ENCODE results near the gene BMPER.

The BMPER gene

DNA sequence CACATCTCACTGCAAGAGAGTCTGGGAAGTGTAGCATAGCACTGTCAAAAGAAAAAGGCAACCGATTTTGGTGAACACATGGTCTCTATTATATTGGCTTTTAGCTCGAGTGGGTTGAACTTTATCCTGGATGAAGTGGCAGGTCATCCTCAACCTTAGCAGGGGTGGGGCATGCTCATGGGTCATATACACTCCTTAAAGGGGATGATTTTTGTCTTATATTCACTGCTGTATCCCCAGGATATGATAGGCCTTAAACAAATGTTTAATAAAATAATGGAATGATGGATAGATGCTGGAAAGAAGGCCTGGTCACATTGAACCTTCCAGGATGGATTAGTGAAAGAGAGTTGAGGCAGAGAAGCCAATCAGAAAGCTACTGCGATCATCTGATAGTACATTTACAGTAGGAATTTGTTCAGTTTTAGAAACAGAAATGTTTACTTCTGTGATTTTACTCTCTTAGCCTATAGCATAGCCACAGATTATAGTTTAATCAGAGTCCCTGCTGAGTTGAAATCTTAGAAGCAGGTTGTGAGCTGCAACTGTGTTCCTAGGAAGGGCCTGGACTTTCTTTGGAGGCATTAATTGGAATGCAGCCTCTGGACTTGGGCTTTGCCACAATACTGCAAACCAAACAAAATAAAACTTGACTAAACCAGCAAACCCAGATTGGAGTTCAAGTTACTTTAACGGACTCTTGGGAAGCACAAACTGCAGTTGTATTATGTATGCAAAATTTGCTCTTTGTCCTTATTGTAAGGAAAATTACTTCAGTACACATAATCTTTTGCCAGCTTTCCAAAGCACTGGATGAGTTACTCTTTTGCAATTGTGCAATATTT lies 138.3 kb downstream of the BMPER start:
- no peak for DNase-seq (ENCODE audit: low read depth, low spot score)
- TF ChIP-seq, protein P1, sequence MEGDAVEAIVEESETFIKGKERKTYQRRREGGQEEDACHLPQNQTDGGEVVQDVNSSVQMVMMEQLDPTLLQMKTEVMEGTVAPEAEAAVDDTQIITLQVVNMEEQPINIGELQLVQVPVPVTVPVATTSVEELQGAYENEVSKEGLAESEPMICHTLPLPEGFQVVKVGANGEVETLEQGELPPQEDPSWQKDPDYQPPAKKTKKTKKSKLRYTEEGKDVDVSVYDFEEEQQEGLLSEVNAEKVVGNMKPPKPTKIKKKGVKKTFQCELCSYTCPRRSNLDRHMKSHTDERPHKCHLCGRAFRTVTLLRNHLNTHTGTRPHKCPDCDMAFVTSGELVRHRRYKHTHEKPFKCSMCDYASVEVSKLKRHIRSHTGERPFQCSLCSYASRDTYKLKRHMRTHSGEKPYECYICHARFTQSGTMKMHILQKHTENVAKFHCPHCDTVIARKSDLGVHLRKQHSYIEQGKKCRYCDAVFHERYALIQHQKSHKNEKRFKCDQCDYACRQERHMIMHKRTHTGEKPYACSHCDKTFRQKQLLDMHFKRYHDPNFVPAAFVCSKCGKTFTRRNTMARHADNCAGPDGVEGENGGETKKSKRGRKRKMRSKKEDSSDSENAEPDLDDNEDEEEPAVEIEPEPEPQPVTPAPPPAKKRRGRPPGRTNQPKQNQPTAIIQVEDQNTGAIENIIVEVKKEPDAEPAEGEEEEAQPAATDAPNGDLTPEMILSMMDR (IDR thresholded peaks at IDR 0.05; ENCODE audit: insufficient read depth, low read length, missing control alignments), result no peak
- ChIA-PET POLR2A (interaction anchor here (0.7 kb wide), 1 partner anchor 16 kb away, joined by 3 read pairs; no protein-coding TSS in a partner anchor), CTCF (interaction anchor here (1.2 to 1.9 kb wide), 4 partner anchors 13 to 112 kb away, joined by 3 to 5 read pairs (median 4); no protein-coding TSS in a partner anchor)
- no peak overlapping the region for H3K4me3 ChIP-seq (ENCODE audit: low read depth, low read length)

DNA sequence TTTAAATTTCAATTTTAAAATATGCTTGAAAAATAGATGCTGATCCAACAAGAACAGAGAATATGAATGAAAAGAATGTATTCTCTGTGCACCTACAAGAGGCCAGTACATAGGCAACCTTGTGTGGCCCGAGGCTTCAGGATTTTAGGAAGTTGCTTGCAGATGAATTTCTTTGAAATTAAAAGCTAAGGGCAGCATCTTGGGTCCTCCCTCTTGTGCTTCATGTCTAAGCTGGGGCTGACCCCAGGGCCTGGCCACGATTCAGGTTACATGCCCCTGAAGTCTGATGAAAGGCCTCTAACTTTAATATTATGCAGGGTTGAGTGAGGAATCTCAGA lies 138.9 kb downstream of the BMPER start:
- H3K4me3 ChIP-seq (ENCODE audit: low read depth, low read length), result no peak overlapping the region
- TF ChIP-seq, protein P1 (IDR thresholded peaks at IDR 0.05; ENCODE audit: insufficient read depth, low read length, missing control alignments), result no peak
- ChIA-PET CTCF (interaction anchor here (0.6 to 1.9 kb wide), 5 partner anchors 13 to 112 kb away, joined by 3 to 5 read pairs (median 3); no protein-coding TSS in a partner anchor), POLR2A (interaction anchor here (0.7 kb wide), 1 partner anchor 15 kb away, joined by 3 read pairs; no protein-coding TSS in a partner anchor)
- no peak for DNase-seq (ENCODE audit: low read depth, low spot score)

DNA sequence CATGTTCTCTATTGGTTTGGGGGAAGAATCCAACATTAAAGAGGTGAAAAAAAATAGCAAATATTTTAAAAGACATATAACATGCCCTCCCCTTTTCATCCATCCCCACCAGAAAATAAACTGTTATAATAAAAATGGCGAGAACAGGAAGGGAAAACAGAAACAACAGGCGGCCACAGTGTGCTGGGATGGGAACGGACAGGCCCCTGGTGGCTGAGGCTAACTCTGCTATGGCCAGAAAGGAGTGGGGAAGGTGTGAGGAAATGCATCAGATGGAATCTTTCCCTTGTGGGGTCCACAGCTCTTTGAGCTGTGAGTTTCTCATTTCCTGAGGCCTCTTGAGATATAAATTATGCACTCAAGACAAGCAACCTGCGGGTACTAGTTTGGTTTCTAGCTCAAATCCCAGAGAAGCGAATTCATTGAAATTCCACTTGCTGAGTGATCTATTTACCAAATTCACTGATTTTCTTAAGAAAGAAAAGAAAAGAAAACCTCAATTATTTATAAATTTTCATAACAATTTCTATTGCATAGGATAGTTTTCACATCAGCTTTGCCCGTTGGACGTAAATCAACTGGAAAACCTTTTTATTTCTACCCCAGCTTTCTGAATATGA lies 139.5 kb downstream of the BMPER start:
- H3K4me3 ChIP-seq (ENCODE audit: low read depth, low read length), result no peak overlapping the region
- TF ChIP-seq, protein P1 (IDR thresholded peaks at IDR 0.05; ENCODE audit: insufficient read depth, low read length, missing control alignments), result no peak
- ChIA-PET POLR2A (no interaction called here), CTCF (interaction anchor here (0.6 to 1.9 kb wide), 3 partner anchors 12 to 113 kb away, joined by 3 to 5 read pairs (median 3); no protein-coding TSS in a partner anchor)
- no peak for DNase-seq (ENCODE audit: low read depth, low spot score)

DNA sequence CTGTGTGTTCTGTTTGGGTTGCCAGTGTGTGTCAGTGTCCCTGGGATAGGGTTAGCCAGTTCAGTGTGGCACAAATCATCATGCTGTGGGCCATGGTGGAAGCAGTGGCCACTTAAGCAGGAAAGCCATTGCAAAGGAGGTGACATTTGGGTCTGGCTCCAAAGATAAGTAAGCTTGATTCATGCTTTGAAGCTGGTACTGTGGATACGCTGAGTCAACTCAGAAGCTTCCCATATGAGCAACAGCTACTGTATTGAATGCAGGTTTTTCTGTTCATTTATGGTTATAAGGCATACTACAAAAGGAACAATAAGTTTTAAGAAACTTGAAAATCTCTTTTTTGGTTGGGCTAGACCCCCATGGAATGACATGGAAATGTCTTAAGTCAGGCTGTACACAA lies 143.1 kb downstream of the BMPER start:
- TF ChIP-seq, protein P1 (IDR thresholded peaks at IDR 0.05; ENCODE audit: insufficient read depth, low read length, missing control alignments), result no peak
- no peak for DNase-seq (ENCODE audit: low read depth, low spot score)
- no peak overlapping the region for H3K4me3 ChIP-seq (ENCODE audit: low read depth, low read length)
- CTCF ChIA-PET, result interaction anchor here (1.6 kb wide), 1 partner anchor 9 kb away, joined by 10 read pairs; no protein-coding TSS in a partner anchor
- POLR2A ChIA-PET, result interaction anchor here (0.8 kb wide), 1 partner anchor 69 kb away, joined by 3 read pairs; no protein-coding TSS in a partner anchor

DNA sequence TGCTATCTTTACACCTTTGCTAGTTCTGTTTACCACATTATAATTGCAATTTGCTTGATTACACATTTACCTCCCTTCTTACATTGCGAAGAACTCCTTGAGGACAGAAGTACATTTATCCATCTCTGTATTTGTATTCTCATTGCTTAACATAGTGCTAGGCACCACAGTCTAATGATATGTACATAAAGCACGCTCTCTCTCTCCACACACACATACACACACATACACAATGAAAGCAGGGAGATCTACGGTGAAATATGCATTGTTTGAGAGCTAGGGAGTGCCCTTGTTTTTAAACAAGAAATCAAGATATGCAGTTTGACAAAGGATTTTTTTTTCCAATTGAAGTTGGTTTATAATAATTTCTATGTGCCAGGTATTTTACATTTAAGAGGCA lies 148.7 kb downstream of the BMPER start:
- ChIA-PET POLR2A (interaction anchor here (0.6 kb wide), 1 partner anchor 301 kb away, joined by 3 read pairs; no protein-coding TSS in a partner anchor), CTCF (no interaction called here)
- DNase-seq (ENCODE audit: low read depth, low spot score), result no peak
- TF ChIP-seq, protein P1 (IDR thresholded peaks at IDR 0.05; ENCODE audit: insufficient read depth, low read length, missing control alignments), result no peak
- no peak overlapping the region for H3K4me3 ChIP-seq (ENCODE audit: low read depth, low read length)

DNA sequence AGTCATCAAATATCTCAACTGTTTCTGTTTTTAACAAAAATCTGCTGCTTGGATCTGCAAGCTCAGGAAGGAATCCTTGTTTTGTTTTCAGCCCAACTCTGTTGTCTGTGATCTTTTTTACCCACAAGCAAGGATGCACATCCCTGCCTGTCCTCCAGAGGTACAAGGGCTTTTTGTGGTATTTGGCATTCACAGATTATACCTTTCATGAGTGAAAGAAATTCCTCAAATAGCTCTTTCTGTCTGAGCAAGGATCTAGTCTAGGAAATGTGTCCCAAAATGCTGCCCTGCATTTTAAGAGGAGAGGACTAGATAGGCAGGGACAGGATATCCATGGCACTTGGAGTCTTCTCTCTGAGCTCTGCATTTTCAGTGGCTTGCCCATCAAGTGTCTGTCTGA lies 151.8 kb downstream of the BMPER start:
- H3K4me3 ChIP-seq (ENCODE audit: low read depth, low read length), result no peak overlapping the region
- POLR2A ChIA-PET, result no interaction called here
- CTCF ChIA-PET, result interaction anchor here (0.7 to 2.5 kb wide), 9 partner anchors 9 to 299 kb away, joined by 3 to 10 read pairs (median 4); no protein-coding TSS in a partner anchor
- TF ChIP-seq, protein P1 (IDR thresholded peaks at IDR 0.05; ENCODE audit: insufficient read depth, low read length, missing control alignments), result no peak
- no peak for DNase-seq (ENCODE audit: low read depth, low spot score)

Data from AG04449 (cell line).